CD4-positive, alpha-beta T cell treated with Interleukin-1 beta for 1 hour (primary cell): ENCODE data around the gene SEC14L5.
"Not testable (repeated sequence)": the region's sequence is repeated elsewhere in the genome, so short reads cannot be mapped to it uniquely, and the experiment has no call there.

Source experiments
- DNase-seq, 2 donors: peaks; one replicate each; pipeline ENCODE4 v3.0.0-alpha.2; 2020 to 2022

SEC14L5 gene

GRCh38 chr16:4933433-4933832 is 24.7 kb upstream of the SEC14L5 start:
- no peak for DNase-seq

DNA sequence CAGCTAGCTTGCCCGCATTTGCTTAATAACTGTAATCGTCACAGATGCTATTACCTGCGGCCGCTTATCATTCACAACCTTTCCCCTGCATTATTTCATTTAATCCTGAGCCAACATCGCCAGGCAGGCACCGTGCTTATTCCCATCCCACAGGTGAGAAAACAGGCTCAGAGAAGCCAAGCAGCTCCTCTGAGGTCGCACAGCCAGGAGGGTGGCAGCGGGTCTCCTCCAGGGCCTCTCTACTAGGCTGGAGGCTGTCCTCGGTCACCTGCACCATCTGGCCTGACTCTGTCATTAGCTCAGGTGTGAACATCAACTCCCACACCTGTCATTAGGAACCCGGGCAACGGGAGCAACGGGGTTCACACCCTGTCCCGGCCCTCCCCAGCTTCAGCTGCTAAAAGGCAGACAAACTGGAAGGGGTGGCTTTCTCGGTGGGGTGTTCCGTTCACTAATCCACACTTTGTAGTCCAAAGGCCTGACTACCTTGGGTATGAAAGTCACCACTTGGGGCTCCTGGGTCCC is 24.2 kb upstream of the SEC14L5 start:
- no peak for DNase-seq

DNA sequence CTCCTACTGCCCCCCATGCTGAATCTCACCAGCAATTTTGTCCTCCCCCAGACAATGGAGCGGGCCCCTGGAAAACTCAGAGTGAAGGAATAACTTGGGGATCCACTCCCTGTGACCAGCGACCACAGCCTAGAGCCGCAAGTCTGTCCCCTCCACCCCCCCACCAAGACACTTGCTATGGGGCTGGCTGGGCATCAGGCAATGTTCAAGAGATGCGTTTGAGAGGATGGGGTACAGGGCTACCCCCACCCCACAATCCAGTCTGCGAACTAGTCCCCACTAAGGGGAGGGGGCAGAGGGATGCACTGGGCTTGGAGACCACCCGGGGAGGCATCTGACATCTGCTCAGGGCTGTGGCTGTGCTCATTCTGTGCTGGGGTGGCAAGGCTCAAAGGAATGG is 23.5 kb upstream of the SEC14L5 start:
- no peak for DNase-seq

DNA sequence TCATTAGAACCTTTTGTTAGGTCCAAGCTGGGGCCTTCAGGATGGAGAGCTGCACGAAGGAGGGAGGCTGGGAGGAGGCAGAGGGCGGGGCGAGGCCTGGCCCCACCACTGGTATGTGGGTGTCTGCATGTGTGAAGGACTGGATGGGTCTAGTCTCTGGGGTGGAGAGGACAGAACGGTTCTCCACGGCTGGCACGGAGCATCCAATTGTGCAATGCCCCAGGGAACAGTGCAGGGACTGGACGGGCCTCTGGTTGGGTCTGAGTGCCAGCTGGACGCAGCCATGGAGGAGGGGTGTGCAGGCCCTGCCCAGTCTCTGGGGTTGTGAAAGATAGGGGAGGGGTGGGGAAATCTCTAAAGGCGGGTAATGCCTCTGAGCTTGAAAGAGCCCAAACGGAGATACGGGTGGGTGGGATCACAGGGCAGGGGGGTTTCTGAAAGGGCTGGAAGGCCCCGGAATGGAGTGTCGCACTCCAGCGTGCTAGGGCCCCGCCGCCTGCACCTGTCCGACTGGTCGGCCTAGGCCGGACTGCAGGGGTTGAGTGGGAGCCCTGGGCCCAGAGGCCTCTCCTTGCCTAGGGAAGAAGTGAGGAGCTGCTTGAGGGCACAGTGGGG is 22.8 kb upstream of the SEC14L5 start:
- DNase-seq: no peak

- DNase-seq: no peak
These were observed 21.7 kb upstream of the SEC14L5 start for GRCh38 chr16:4936181-4936990.

DNA sequence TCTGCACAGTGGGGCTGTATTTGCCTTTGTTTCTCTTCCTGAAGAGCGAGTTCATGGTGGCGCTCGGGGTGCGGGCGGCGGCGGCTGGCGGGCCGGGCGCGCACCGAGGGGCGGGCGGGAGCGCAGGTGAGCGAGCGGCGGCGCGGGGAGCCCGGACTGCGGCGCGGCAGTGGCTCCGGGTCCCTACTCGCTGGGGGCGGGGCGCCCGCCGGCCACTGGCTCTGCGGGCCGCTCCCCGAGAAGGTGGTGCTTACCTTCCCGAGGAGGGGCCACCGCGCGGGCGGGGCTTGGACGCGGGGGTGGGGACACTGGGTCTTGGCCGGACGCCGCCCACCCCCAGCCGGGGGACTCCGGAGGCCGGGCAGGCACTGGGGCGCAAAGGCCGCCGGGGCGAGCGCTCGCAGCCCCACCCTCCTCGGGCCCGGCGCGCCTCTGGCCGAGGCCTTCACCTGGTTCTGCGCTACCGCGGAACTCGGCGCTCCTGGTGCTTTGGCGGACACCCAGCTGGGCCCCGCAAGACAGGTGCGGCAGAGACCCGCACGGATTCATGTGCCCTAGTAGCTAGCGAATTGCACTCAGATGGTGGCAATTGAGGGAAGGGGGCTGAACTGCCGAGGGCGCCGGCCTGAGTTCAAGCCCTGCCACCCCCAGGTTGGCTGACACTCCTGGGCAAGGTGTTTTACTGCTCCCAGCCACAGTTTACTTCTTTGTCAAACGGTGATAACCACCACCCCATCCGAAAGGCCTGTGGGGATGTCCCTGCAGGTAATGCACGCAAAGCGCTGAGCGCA is 20.9 kb upstream of the SEC14L5 start, which contains the start of gene PPL:
Gene PPL, minus strand, starts transcription at position 158 of the 791 bp plus-strand sequence. Its CDS starts 103 bp downstream, at position 55.
- DNase-seq: no peak

- no peak for DNase-seq
These were observed 20.1 kb upstream of the SEC14L5 start for GRCh38 chr16:4937782-4938682.

GRCh38 chr16:4938683-4939030 is 19.5 kb upstream of the SEC14L5 start:
- no peak for DNase-seq

- no peak for DNase-seq
These were observed 17.4 kb upstream of the SEC14L5 start for GRCh38 chr16:4940719-4941118.

GRCh38 chr16:4942481-4942880 is 15.6 kb upstream of the SEC14L5 start:
- DNase-seq: no peak

DNA sequence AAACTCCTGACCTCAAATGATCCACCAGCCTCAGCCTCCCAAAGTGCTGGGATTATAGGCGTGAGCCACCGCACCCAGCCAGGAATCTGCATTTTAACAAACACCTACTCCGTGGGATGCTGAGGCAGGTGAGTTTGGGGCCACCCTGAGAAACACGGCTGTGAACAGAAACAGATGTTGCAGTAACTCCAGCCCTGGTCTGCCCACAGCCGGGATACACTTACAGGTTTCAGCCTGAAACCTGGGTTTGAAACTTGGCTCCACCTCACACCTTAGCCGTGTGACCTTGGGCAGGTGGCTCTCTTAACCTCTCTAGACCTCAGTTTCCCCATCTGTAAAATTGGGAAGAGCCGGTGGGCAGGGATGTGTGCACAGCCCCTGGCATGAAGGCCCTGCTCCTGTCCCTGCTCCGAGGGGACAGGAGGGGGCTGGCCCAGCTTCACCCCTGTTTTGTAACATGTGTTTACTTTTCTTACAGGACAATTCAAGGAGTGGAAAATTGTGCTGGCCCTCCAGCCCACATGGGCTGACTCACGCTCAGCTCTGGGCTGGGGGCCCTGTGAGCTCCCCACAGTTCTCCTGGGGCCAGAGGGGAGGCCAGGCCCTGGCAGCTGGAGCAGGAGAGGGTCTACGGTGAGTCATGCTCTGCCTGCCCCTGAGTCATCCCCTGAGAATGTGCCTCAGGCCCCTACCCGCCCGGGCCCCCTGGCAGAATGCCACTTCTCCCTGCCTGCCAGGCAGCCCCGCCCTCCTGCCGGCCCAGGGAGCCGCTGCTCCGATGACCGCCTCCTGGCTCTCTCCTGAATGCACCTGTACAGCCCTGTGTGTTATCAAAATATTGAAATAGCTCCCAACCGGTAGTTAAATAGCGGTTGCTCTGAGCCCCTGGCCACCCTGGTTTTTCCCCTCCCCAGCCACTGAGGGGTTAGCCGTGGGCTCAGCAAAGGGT is 13.5 kb upstream of the SEC14L5 start:
- no peak for DNase-seq

DNA sequence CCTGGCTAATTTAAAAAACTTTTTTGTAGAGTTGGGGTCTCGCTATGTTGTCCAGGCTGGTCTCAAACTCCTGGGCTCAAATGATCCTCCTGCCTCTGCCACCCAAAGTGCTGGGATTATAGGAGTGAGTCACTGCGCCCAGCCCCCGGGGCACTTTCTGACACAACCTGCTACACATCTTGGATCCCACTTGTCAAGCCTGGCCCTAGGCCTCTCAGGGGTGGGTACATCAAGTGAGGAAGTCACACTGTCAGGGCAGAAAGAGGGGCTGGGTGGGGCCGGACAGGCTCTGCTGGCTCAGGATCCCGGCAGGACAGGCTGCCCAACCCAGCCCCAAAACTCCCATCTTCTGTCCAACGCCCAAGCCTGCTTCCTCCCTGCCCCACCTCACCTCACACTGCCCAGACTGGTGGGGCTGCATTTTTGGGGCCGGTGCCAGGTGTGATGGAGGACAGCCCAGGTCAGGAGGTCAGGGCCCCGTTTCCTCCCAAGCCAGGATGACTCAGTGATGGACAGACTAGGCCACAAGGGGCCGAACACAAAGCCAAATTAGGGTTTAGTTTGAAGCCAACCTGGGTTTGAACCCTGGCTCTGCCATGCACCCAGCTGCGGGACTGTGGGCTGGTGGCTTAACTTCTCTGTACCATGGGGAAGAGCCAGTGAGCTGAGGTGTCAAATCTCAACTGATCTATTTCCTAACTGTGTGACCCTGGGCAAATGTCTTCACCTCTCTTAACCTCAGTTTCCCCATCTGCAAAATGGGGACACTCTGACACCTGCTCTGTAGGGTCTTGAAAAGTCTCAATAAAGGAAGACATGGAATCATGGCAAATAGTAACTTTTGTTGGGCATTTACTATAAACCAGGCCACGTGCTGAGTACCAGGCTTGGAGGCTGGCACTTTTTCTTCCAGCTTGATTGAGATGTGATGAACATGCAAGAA is 12.3 kb upstream of the SEC14L5 start:
- DNase-seq: no peak

DNA sequence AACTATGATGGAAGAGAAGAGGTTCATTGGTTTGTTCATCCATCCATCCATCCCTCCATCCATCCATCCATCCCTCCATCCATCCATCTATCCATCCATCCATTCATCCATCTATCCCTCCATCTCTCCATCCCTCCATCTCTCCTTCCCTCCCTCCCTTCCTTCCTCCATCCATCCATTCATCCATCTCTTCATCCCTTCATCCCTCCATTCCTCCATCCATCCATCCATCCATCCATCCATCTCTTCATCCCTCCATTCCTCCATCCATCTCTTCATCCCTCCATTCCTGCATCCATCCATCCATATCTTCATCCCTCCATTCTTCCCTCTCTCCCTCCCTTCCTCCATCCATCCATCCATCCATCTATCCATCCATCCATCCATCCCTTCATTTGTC is 11.2 kb upstream of the SEC14L5 start:
- no peak for DNase-seq

GRCh38 chr16:4947722-4948503 is 10.2 kb upstream of the SEC14L5 start:
- peak in 1 of 2 donors; percentile 11 for DNase-seq

DNA sequence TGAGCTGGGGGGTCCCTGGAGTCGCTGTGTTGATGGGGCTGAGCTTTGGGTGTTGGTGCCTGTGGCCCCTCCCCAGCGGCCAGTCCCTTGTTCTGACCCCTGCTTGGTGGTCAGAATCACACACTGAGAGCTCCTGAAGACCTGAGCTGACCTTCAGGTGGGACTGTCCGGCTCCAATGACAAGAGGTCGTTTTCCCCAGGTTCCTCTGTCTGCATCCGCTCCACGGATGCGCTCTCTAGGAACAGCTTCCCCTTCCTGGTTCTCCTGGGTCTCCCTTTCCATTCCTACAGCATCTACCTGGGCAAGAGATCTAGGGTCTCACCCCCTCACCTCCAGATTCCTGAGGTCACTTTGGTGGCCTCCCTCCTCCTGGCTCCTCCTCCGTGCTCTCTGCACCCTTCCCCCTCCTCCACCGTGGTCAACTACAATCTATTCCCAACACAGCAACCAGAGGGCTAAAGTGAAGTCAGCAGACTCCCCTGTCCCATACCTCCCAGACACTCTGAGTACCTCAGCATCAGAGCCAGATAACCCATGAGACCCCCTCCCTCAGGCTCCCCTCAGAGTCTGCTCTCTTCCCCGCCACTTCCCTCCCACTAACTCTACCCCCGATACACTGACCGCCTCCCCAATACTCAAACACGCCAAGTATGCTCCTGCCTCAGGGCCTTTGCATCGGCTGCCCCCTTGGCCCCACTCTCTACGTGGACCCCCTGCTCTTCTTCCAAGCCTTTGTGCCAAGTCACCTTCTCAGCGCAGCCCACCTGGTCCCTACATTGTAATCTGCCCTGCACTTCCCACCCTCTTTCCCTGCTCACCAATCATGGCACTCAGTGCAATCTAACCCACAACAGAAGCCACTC is 9.0 kb upstream of the SEC14L5 start:
- DNase-seq: no peak

GRCh38 chr16:4949986-4950385 is 8.1 kb upstream of the SEC14L5 start:
- DNase-seq: no peak

DNA sequence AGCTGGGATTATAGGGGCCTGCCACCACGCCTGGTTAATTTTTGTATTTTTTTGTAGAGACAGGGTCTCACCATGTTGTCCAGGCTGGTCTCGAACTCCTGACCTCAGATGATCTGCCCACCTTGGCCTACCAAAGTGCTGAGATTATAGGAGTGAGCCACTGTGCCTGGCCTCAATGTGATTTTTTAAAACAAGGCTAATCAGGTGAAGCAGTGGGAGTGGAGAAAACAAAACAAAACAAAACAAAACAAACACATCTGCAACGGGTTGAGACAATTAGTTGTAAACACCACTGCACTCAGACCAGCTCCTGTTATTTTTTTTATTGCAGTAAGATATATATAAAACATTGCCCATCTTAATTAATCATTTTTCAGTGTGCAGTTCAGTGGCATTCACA is 6.5 kb upstream of the SEC14L5 start:
- DNase-seq: not testable (repeated sequence)

DNA sequence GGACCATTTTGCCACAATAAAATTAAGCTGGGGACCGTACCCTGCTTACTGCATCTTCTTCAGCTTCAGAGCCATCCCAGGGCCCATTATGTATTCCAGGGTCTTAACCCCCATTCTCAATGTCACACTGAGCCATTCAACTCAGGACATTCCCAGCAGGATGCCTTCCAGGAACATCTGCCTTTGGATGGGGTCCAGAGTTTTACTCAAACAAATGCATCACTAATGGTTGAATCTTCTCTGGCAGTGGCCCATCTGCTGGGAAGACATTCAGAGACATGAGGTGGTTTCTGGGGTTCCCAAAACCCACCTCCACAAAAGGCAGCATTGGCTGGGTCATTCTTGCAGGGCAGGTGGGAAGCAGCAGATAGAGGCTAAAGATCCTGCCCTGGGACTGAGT is 3.4 kb upstream of the SEC14L5 start:
- DNase-seq: no peak
